Cardiac septum (tissue), 1 donor: ENCODE data around the gene KIAA1671. TPM values are rescaled to one million over a fixed set of nuclear protein-coding genes. Genes with fewer than 3 reads are reported as not detected.

ENCODE experiments used
- DNase-seq: peaks from one replicate; pipeline ENCODE4 v3.0.0-alpha.2; 2020; ENCODE audit warnings: low spot score
- intact Hi-C: fragments of 100-400 bp; cut with DNase I; formaldehyde crosslinking; loops from one replicate; pipeline ENCODE4 v1.14.0; 2022
- total RNA-seq: library from RNA; stranded (reverse); fragmentation: NEBNext Ultra II Directional; extraction: Animal tissue kit (Norgen Biotek cat#: 25700); gene quantifications from one replicate; pipeline ENCODE4 v1.2.1, GENCODE V29; 2021
- donor health status: DM: no; HTN: no; CAD: no.

KIAA1671 gene
- total RNA-seq, 1 donor from 2014 or later, result 12.3 TPM

DNA sequence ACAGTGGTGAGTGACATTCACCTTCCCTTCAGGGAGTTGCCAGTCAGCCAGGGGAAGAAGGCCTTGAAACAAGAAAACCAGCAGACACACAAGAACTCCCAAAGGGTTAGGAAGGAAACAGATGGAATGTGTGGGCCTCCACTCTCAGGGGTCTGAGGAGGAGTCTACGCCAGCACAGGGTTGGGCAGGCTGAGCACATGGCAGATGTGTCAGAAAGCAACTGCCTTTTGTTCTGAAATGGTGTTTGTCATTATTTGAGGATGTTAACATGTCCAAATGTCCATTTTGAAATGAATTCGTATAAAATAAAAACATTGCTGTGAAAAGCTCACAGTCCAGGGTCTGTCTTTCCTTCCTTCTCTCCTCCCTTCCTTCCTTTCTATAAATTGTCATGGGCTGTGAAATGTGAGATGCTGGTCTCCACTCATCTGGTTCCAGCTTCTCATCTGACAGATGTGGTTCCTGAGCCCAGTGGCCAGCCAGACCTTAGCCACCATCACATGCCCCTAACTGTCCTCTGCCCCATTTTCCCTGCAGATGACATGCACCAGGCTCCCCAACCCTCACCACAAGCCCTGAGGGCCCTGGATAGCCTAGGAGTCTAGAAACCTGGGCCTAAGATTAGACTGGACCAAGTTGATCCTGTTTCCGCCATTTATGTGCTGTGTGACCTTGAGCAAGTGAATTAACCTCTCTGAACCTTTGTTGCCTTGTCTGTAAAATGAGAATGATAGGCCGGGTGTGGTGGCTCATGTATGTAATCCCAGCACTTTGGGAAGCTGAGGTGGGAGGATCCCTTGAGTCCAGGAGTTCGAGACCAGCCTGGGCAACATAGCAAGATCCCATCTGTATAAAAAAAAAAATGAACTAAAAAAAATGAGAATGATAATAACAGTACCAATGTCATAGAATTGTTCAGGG, 190.9 kb downstream of the KIAA1671 start:
- intact Hi-C loops, result no loop called here
- no peak for DNase-seq

DNA sequence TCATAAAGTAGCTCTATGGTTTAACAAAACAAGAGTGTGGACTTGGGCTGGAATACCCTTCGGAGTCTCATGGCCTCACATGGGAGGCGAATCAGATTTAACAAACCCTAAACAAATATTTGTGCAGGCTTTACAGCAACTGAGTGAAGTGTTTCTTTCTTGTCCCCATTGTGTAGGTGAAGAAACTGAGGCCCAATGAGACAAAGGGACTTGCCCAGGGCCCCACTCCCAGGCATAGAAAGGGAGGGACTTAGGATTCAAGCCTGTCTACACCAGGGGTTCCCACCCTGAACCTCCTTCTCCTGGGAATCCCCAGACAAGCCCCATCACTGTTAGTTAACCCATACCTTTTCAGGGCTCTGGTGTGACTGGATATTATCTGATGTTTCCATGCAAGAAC, 192.0 kb downstream of the KIAA1671 start:
- intact Hi-C loops, result no loop called here
- no peak for DNase-seq

DNA sequence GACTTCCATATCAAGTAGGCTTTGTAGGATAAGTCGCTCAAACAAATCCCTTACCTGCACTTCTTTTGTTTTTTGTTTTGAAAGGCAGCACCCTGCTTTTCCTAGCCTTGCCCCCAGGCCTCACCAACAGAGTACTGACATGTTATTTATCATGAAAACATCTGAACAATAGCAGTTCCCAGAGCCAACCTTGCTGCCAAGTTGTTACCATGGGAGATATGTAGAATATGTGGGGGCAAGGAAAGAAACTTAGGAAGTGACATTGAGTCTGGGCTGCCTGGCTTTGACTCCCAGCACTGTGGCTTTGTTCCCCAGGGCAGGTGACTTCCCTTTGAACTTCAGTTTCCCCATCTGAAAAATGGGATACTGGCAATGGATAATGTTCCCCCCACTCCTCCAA, 193.8 kb downstream of the KIAA1671 start:
- intact Hi-C loops, result no loop called here
- no peak for DNase-seq

DNA sequence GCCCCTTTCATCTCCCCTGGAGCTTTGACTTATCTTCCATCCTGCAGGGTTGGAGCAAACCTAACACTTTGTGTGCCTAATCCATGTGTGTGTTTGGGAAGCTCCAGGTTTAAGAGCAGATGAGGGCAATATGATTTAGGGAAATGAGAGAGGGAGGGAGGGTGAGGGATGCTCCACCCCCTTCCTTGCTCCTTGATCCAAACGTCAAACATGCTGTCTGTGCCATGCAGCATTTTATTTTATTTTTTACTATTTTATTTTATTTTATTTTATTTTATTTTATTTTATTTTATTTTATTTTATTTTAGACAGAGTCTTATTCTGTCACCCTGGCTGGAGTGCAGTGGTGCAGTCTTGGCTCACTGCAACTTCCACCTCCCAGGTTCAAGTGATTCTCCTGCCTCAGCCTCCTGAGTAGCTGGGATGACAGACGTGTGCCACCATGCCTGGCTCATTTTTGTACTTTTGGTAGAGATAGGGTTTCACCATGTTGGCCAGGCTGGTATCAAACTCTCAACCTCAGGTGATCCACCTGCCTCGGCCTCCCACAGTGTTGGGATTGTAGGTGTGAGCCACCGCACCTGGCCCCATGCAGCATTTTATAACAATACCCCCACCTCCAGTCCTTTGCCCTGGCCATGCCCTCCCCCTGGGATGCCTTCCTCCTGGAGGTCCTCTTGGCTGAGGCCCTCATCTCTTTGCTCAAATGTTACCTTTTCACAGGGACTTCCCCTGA, 194.6 kb downstream of the KIAA1671 start:
- intact Hi-C loops, result no loop called here

DNA sequence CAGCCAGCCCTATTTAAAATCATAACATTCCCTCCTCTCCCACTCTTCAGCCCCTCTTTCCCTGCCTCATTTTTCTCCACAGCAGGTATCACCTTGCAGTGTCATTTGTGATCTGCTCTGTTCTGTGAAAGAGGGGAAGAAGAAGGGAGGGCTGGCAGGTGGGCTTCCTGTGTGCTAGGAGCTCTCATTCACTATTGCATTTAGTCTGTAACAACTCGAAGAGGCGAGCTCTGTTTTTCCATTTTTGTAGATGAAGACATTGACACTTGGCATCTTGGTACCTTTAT, 195.1 kb downstream of the KIAA1671 start:
- intact Hi-C loops, result no loop called here
- DNase-seq, result no peak

More for the DNA sequence above, 194.6 kb downstream of the KIAA1671 start:
- DNase-seq, result no peak

DNA sequence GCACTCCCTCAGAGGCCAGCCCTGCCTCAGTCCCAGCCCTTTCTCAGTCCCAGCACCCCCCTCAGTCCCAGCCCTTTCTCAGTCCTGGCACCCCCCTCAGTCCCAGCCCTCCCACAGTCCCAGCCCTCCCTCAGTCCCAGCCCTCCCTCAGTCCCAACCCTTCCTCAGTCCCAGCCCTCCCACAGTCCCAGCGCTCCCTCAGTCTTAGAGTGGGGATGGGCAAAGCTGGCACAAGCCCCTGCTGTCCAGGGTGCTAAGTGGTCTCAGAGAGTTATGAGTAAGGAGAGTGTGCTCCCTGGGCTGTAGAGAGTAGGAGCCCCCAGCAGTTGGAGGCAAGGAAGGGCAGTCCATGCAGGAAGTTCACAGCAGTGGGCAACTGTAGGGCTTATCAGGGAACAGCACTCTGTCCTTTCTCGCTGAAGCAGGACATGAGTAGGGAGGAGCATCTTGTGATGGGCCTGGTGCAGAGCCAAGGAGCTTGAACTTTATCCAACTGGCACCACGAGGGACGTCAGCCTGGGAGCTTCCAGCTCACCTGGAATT, 195.7 kb downstream of the KIAA1671 start:
- intact Hi-C loops, result no loop called here
- no peak for DNase-seq

DNA sequence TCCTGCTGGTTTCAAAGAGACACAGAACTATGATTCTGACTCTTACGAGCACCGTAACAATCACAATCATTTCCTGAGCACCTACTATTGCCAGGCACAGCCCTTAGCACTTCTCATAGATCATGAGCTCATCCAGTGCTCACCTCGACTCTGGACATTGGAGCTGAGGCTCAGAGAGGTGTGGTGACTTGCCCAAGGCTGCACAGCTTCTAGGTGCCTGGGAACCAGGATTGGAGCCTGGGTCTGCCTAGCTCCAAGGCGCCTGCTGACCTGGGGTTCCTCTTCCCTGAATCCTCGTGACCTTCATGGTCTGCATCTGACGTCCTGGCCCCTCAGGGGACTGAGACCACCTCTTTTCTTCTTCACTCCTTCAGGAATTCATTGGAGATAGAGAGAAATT, 196.5 kb downstream of the KIAA1671 start:
- no peak for DNase-seq
- intact Hi-C loops, result no loop called here

DNA sequence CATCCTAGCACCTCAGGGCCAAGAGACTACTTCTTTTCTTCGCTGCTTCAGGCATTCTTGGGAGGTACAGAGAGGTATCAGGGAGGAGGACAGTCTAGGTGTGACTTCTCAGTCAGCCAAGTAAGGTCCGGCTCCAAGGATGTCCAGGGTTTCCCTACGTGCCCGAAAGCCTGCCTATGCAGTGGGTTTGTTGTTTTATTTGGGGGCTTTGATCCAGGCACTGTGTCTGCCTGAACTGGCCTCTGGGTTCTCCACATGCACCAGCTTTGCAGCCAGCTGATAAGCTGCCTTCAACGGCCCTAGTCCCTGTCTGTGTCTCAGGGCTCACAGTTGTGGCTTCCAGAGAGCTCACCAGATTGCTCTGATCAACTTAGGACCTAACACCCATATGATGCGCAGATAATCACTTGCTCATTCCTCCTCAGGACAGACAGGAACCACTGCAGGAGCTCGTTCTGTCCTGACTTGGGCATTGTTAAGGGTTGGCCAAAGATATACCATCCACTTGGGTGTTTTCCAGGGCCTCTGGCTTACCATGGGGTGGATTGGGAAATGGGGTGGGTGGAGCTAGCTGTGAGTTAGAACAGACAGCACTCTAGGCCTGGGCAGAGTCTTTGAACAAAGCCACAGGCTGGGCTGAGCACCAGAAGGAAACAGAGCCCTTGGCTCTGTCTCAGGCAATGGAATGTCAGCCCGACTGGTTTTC, 201.6 kb downstream of the KIAA1671 start:
- DNase-seq, result no peak
- intact Hi-C loops, result no loop called here

DNA sequence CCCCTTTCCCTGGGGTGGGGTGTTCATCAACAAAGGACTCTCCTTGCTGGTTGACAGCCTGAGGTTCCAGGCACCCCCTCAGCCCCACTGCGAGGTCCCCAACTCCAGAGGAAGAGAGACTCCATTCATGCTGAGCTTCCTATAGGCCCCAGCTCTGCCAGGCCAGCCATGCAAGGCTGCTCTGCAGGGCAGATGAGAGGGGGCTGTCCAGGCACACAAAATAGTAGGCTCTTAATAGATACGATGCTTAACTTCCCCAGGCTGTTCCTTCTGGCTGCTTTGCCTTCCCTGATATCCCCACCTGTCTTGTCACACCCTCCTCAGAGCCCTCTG, 202.1 kb downstream of the KIAA1671 start:
- DNase-seq, result no peak
- intact Hi-C loops, result no loop called here

DNA sequence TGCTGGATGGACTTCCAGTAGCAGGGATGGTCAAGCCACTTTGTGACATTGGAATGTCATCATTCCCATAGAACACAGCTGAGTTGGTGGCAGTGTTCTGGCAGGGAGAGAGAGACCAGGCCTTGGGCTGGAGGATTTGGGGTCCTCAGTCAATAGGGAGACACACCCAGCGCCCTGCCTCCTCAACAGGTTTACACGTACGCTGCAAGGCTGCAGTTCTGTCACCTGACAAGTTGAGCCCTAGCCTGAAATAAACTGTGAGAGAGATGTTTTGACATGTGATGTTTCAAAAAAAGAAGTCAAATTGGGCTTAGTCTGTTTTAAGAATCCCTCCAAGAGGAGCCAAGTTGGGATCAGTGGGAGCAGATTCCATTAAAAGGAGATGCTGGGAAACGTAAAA, 204.2 kb downstream of the KIAA1671 start:
- intact Hi-C loops, result no loop called here
- no peak for DNase-seq

DNA sequence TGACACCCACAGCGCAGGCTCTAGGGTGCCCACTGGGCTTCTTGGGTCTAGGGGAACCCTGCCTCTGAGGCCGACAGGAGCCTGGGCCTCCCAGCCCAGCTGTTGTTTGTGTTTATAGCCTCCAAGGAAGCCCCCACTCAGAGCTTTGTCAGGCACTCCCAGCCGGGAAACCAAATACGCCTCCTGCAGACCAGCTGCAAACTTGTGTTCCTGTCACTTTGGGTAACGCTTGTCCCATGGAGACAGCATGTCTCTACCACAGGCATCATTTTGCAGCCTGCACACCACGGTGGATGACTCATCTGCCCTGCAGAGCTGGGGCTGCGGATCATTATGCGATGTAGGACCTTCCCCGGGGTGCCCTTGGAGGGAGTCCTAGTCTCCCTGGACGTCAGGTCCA, 206.5 kb downstream of the KIAA1671 start:
- intact Hi-C loops, result no loop called here

DNA sequence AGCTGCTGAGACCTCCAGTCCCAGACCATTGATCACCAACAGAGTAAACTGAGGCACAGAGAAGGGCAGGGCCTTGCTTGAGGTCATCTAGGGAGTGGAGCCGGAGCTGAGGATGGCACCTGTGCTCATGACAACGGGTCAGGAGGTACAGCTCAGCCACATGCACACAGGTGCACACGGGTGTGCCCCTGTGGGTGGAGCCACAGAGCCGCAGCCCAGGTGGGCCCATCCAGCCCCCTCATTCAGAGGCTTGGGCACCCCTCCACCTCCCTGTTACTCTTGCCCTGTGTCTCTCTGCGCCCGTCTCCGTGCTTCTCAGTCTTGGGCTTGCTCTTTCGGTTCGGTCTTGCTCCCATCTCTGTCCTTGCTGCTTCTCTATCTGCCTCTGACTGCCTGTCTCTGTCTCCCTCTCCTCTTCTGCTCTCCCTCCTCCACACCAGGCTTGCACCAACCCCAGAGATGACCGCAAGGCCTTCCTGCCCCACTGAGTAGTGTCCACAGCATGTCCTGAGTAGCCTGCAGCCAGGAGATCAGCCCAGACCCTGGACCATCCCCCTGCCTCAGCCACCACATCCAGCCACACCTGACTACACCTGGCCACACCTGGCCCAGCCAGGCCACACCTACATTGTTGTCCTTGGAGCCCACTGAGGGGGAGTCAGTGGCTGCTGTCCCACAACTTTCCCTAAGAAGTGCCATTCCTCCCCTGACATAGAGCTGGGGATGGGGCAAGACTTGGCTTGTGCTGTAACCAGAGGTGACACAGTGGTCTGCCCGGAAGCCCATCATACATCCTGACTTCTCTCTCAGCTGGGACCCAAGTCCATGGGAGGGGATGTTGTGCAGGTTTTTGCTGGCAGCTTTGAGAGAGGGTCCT, 207.8 kb downstream of the KIAA1671 start:
- DNase-seq, result no peak
- intact Hi-C loops, result no loop called here

More for the DNA sequence above, 206.5 kb downstream of the KIAA1671 start:
- no peak for DNase-seq

DNA sequence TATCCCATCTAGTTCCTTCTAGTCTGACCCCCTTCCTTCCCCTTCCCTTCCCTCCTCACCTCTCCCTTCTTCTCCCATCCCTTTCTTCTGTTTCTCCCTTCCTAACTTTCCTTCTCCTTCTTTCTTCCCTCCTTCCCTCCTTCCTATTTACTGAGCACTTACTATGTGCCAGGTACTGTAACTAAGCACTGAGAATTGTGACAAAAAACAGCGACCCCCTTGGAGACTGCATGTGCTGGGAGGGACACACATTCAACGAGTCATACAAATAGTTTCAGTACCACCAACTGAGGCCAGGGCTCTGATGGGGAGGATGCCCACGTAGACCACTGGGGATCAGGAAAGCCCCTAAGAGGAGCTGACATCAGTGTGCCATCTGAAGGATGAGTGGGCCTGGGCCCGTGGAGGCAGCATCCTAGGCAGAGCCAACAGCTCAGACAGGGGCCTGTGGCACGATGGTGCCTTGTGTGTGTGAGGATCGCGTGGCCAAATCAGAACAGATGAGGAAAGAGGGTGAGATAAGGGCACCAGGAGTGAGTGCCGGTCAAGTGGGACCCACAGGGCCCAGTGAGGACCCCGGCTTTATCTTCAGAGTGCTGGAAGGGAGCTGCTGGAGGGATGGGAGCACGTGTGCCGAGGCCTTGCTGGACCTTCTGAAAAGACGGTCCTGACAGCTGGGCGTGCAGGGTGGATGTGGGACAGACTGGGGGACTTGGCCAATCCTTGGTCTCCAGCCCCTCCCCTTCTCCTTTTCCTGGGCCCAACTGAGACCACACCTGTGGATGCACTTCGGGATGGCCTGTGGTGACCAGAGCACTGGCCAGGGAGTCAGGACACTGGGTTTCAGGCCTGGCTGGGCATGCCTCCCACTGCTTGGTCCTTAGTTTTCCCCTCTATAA, 208.8 kb downstream of the KIAA1671 start:
- DNase-seq, result no peak
- intact Hi-C loops, result no loop called here

DNA sequence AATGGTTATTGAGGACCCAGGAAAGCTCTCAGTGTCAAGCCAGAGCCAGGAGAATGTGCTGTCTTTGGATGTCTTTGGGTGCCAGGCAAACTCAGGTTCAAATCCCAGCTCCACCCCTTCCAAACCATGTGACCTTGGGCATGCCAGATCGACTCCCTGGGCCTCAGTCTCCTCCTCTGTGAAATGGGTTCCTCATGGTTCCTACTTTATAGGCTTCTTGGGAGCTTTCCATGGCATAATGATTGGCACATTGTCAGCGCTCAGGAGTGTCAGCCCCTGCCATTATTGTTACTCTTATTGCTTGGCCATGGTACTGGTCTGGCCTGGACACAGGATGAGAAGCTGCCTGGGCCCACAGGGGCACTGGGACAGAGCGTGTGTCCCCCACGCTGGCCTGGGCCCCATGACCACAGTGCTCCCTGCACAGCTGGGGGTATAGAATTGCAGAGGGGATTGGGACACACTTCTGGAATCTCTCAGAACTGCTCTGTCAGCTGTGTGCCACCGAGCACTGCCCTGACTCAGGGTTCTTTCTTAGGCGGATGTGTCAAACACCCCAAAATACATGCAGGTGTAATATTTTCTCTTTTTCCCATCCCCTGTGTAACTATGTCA, 209.5 kb downstream of the KIAA1671 start:
- intact Hi-C loops, result no loop called here
- DNase-seq, result no peak

DNA sequence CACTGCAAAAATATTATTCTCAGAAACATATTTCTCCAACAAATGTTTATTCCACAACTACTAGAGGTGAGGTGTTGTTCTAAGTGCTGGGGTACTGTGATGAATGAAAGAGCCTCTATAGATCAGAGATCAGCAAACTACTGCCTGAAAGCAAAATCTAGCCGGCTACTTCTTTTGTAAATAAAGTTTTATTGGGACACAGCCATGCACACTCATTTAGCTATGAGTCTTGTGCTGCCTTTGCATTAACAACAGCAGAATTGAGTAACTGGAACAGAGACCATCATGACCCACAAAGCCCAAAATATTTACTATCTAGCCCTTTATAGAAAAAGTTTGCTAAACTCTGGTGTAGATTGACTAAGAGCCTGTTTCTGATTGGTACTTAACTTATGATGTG, 210.0 kb downstream of the KIAA1671 start:
- intact Hi-C loops, result no loop called here
- no peak for DNase-seq

DNA sequence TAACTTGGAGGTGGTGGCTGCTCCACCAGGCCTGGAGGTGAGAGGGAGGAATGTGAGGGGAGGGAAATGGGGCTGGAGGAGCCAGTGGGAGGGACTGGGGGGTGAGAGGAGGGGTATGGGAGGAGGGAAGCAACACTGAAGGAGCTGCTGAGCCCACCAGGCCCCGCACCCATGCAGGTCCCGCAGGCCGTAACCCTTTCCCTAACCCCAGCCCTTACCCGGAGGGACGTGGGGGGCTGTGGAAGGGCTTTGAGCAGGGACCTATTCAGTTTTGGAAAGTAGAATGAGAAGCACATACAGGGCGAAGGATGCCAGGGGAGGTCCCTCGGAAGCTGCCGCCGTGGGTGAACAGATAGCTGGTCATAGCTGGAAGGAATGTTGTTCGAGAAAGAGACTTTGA, 213.3 kb downstream of the KIAA1671 start:
- DNase-seq, result no peak
- intact Hi-C loops, result no loop called here

DNA sequence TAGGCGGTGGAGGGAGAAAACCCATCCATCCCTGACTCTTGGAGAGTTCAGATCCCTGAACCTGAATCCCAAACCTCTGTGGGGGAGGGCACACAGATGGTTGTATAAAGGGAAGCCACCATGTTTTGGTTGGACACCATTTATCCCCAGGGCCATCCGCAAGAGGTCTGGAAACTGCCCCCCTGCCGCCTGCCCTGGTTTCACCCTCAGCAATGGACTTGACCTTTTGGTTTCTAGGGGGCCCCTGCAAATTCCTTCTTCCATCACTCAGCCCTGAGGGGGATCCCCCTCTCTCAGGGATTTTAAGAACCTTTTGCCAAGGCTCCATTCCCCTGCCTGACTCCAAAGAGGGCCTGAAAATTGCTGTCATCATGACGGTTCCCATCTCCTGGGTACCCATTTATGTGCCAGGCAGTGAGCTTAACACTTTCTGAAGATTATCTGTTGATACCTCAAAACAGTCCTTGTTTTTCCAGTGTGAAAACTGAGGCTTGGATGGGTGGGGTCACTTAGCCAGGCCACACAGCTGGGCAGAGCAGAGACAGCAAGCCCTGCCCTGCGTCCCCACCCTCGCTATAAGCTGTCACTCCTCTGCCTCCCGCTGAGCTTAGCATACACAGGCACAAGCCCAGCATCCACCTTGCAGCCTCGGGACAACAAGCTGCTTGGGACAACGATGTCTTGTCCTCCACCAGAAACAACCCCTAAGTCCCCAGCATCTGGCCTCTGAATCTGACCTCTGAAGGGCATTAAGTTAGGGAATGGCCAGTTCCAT, 213.9 kb downstream of the KIAA1671 start:
- intact Hi-C loops, result no loop called here
- DNase-seq, result no peak
